Neural crest cell (in vitro differentiated cells): Measurements from ENCODE around the gene MYG1. TPM values are rescaled to one million over a fixed set of nuclear protein-coding genes. Genes with fewer than 3 reads are reported as not detected.

Source experiments
- DNase-seq: peaks from one replicate; pipeline ENCODE4 v3.0.0; 2021; ENCODE audit warnings: low read depth, mixed read lengths, low spot score
- H3K27ac Mint-ChIP-seq: one replicate; pipeline ENCODE4 v1.8.0; 2021; ENCODE audit warnings: mild to moderate bottlenecking, mixed read lengths; ENCODE audit not compliant: unreplicated experiment
- H3K27me3 Mint-ChIP-seq: 2 replicates; pipeline ENCODE4 v1.8.0; 2021; ENCODE audit warnings: low read depth, mild to moderate bottlenecking, mixed read lengths
- H3K36me3 Mint-ChIP-seq: 2 replicates; pipeline ENCODE4 v1.8.0; 2021; ENCODE audit warnings: low read depth, mild to moderate bottlenecking, mixed read lengths
- H3K4me1 Mint-ChIP-seq: 2 replicates; pipeline ENCODE4 v1.8.0; 2021; ENCODE audit warnings: mixed read lengths
- H3K4me3 Mint-ChIP-seq: one replicate; pipeline ENCODE4 v1.8.0; 2021; ENCODE audit warnings: mild to moderate bottlenecking, mixed read lengths
- H3K9me3 Mint-ChIP-seq: 2 replicates; pipeline ENCODE4 v1.8.0; 2021; ENCODE audit warnings: mixed read lengths
- long read RNA-seq: library from polyadenylated mRNA; unstranded; transcript quantifications from one replicate; pipeline ENCODE4 v2.0.0, GENCODE V29; 2020
- total RNA-seq: library from RNA; stranded (reverse); gene quantifications from 2 replicates; pipeline ENCODE4 v1.2.1, GENCODE V29; 2021
- TF ChIP-seq, protein P1 (sequence below): fragments of 200-600 bp; sonication (generic); conservative IDR thresholded peaks from 2 replicates; pipeline ENCODE4 v1.5.0; 2021; ENCODE audit warnings: antibody characterized with exemption, mild to moderate bottlenecking

MYG1 gene, protein sequence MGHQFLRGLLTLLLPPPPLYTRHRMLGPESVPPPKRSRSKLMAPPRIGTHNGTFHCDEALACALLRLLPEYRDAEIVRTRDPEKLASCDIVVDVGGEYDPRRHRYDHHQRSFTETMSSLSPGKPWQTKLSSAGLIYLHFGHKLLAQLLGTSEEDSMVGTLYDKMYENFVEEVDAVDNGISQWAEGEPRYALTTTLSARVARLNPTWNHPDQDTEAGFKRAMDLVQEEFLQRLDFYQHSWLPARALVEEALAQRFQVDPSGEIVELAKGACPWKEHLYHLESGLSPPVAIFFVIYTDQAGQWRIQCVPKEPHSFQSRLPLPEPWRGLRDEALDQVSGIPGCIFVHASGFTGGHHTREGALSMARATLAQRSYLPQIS
- total RNA-seq = 67.1 and 72.7 TPM in 2 replicates
- long read RNA-seq, transcript C12orf10-201 (7 exons, 1,192 nt) = major isoform, 21 of 30 reads
- long read RNA-seq, partial matches to known transcripts = 0 of 30 reads
- long read RNA-seq, other reads (novel, unspliced or antisense) = 5 of 30 reads

DNA sequence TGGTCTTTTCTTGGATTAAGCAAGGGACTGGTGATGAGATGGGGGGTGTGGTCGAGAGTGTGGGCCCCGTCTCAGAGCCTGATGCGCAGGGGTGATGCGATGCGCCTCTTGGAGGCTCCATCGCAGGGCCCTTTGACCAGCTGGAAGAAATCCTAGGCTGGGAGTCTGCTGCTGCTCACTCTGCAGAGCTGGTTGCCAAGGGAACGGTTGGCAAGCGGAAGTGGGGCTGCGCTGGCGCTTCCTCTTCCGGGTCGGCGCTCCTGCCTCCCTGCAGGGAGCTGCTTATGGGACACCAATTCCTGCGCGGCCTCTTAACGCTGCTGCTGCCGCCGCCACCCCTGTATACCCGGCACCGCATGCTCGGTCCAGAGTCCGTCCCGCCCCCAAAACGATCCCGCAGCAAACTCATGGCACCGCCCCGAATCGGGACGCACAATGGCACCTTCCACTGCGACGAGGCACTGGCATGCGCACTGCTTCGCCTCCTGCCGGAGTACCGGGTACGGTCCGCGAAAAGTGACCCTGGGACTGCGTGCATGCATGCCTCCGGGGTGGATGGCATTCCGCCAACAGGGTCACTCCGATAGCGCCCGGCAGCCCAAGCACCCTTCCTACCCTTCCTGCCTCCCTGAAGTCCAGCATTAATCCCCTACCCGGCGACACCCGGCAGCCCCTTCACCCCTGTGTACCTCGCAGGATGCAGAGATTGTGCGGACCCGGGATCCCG is at the start of gene MYG1:
MYG1 (plus strand) TSS at position 242 of the 727 bp plus-strand sequence; CDS start at position 285, 43 bp downstream.
- peak within 1 kb of the TSS; percentile 100 for H3K4me3 Mint-ChIP-seq

DNA sequence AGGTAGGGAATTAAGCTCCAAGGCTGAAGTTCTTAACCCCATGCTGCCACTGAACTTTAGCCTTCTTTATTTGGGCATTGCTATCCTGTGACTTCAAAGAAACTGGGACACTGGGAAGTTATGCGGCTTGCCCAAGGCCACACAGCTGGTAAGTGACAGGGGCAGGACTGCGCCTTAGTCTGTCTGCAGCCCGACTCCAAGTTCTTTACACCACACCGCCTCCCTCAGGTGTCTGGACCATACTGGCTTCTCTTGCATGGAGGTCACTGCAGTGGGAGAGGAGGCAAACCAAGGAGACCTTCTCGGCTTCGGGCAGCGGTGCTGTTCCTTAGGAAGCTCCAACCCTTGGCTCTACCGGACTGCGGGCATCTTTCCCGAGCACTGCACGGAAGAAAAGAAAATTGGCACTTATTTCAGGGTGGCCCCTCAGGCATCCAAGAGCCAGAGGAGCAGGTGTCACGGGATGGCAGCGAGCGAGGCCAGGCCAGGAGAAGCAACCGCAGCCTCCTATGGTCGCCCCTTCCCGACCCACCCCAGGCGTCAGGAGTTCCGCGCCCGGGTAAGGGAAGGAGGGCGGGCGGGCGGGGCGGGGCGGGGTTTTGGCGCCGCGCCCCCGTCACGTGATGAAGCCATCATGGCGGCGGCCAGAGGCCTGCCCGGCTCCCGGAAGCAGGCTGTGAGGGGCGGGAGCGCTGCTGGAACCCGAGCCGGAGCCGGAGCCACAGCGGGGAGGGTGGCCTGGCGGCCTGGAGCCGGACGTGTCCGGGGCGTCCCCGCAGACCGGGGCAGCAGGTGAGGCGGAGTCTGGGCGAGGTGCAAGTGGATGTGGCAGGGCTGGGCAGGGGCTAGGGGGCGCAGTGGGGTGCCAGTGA is 47.8 kb upstream of the MYG1 start:
- Mint-ChIP-seq H3K4me3 (peak overlapping the region; percentile 95), H3K9me3 (no peaks in the 10 kb centered on the region), H3K36me3 (no peaks in the 10 kb centered on the region), H3K4me1 (peaks cover 28% of the 10 kb centered on the region), H3K27me3 (no peaks in the 10 kb centered on the region), H3K27ac (peak overlapping the region; percentile 95)
- TF ChIP-seq, protein P1, sequence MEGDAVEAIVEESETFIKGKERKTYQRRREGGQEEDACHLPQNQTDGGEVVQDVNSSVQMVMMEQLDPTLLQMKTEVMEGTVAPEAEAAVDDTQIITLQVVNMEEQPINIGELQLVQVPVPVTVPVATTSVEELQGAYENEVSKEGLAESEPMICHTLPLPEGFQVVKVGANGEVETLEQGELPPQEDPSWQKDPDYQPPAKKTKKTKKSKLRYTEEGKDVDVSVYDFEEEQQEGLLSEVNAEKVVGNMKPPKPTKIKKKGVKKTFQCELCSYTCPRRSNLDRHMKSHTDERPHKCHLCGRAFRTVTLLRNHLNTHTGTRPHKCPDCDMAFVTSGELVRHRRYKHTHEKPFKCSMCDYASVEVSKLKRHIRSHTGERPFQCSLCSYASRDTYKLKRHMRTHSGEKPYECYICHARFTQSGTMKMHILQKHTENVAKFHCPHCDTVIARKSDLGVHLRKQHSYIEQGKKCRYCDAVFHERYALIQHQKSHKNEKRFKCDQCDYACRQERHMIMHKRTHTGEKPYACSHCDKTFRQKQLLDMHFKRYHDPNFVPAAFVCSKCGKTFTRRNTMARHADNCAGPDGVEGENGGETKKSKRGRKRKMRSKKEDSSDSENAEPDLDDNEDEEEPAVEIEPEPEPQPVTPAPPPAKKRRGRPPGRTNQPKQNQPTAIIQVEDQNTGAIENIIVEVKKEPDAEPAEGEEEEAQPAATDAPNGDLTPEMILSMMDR = peak; percentile 46
- peak; percentile 64 for DNase-seq

More for the DNA sequence above, at the start of gene MYG1:
- H3K27me3 Mint-ChIP-seq = no peaks in the 10 kb centered on the region
- peaks cover 67% of the 10 kb centered on the region for H3K4me1 Mint-ChIP-seq
- peak; percentile 65 for DNase-seq
- no peaks in the 10 kb centered on the region for H3K9me3 Mint-ChIP-seq
- peaks cover 14% of the 10 kb centered on the region for H3K36me3 Mint-ChIP-seq
- peak within 1 kb of the TSS; percentile 98 for H3K27ac Mint-ChIP-seq
- TF ChIP-seq, protein P1 = peak; percentile 43

DNA sequence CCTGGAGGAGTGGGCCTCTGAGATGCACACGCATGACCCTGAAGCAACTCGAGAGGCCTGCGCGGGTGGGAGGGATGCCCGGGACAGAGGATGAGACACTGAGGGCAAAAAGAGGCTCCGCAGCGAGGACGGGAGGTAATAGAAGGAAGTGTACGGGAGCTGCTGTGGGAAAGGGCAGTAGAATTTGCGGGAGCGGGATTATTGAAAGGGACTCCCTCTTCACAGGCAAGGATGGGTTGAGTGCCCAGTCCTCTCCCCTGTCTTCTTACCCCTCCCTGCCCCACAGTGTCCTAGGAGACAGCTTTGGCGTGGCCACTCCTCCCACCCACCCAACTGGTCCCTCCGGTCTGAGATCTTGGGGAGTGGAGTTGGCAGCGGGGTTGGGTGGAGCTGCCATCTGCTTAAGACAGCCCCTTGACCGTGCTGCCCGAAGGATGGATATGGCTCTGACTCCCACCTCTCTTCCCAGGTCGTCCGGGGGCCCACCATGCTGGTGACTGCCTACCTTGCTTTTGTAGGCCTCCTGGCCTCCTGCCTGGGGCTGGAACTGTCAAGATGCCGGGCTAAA is 47.1 kb upstream of the MYG1 start:
- no peak for DNase-seq
- Mint-ChIP-seq H3K27ac (peak overlapping the region; percentile 95), H3K27me3 (no peaks in the 10 kb centered on the region)

DNA sequence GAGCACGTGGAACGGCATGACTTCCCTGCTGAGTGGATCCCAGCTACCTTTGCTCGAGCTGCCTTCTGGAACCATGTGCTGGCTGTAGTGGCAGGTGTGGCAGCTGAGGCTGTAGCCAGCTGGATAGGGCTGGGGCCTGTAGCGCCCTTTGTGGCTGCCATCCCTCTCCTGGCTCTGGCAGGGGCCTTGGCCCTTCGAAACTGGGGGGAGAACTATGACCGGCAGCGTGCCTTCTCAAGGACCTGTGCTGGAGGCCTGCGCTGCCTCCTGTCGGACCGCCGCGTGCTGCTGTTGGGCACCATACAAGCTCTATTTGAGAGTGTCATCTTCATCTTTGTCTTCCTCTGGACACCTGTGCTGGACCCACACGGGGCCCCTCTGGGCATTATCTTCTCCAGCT is 46.2 kb upstream of the MYG1 start:
- no peaks in the 10 kb centered on the region for H3K27me3 Mint-ChIP-seq
- TF ChIP-seq, protein P1 = no peak
- DNase-seq = no peak
- peak overlapping the region; percentile 63 for H3K27ac Mint-ChIP-seq
- peaks cover 28% of the 10 kb centered on the region for H3K4me1 Mint-ChIP-seq
- H3K4me3 Mint-ChIP-seq = peak overlapping the region; percentile 95
- H3K36me3 Mint-ChIP-seq = no peaks in the 10 kb centered on the region
- no peaks in the 10 kb centered on the region for H3K9me3 Mint-ChIP-seq

More for the DNA sequence above, 47.1 kb upstream of the MYG1 start:
- TF ChIP-seq, protein P1 = no peak
- Mint-ChIP-seq H3K9me3 (no peaks in the 10 kb centered on the region), H3K36me3 (no peaks in the 10 kb centered on the region), H3K4me3 (peak overlapping the region; percentile 95), H3K4me1 (peaks cover 28% of the 10 kb centered on the region)
